Mononuclear cell (primary cell): ENCODE measurements around the gene FAM83E. TPM values are rescaled to one million over a fixed set of nuclear protein-coding genes. Genes with fewer than 3 reads are reported as not detected.

Experiments
- H3K27me3 ChIP-seq: 2 replicates; pipeline ENCODE4 v1.6.0; 2011; ENCODE audit warnings: low read length, control low read depth; ENCODE audit not compliant: insufficient read depth
- H3K4me1 ChIP-seq: 2 replicates; pipeline ENCODE4 v1.5.1; 2011; ENCODE audit warnings: mild to moderate bottlenecking, low read length, control low read depth; ENCODE audit not compliant: insufficient read depth
- H3K4me3 ChIP-seq: 2 replicates; pipeline ENCODE4 v1.5.1; 2011; ENCODE audit warnings: mild to moderate bottlenecking, low read length, moderate library complexity
- H3K9me3 ChIP-seq: 2 replicates; pipeline ENCODE4 v1.5.1; 2011; ENCODE audit warnings: low read depth, mild to moderate bottlenecking, control low read depth, low read length
- total RNA-seq: library from RNA; depleted of rRNA; stranded (reverse); fragments of >200 nt; gene quantifications from one replicate; pipeline ENCODE4 v1.2.3, GENCODE V29; 2012

Gene FAM83E
- total RNA-seq, 1 donor, result 0.73 TPM

DNA sequence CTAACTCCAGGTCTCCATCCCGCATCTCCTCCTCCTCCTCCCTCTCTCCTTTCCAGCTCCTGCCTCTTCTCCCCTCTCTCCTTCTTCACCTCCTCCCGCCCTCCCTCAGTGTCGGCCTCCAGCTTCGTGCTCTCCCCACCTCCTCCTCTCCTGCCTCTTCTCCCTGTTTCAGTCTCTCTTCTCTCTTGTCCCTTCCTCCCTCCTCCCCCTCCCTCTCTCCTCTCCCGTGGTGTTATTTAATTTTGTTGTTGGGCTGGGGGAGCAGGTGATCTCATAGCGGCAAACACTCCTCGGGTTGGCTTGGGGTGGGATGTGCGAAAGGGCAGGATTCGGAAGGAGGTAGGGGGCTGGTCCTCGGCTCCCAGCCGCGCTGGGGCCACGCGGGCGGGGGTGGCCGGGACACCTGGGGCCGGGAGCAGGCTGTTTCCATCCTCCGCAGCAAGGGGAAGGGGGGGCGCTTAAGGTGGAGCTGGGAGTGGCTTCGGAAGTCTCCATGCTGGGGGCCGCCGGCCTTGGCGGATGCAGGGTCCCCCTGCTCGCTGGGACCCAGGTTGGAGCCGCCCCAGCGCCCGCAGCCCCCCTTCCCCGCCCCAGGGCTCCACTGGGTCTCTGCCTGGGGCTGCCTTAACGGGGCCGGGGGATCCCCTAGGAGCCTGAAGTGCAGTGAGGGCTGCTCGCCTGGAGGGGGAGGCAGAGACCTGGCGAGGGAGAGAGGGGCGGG lies 31.3 kb upstream of the FAM83E start, which contains the start of gene CA11:
Gene CA11, minus strand, starts transcription at position 187 of the 721 bp plus-strand sequence. CDS start 555 bp downstream, outside the sequence.
- Histone ChIP-seq H3K27me3 (no peaks in the 10 kb centered on the region), H3K9me3 (no peaks in the 10 kb centered on the region), H3K4me1 (peaks cover 42% of the 10 kb centered on the region), H3K4me3 (peak within 1 kb of the TSS; percentile 49)

DNA sequence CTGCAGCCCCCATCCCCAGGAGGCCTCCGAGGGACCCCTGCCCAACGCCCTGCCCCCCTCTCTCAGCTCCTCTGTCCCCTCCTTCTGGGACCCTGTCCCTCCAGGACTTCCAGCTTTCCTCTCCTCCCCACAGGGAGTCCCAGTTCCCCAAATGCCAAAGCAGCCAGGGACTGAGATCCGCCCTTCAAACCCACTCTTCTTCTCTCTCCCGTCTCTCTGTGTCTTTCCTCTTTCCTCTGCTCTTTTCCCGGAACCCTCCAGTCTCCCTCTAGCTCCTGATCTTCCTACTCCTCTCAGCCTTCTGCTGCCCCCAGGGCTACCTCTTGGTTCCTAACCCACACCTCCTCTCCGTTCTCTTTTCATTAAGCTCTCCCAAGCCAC lies 30.7 kb upstream of the FAM83E start:
- Histone ChIP-seq H3K9me3 (no peaks in the 10 kb centered on the region), H3K4me3 (peak overlapping the region; percentile 49), H3K4me1 (peaks cover 42% of the 10 kb centered on the region), H3K27me3 (no peaks in the 10 kb centered on the region)

DNA sequence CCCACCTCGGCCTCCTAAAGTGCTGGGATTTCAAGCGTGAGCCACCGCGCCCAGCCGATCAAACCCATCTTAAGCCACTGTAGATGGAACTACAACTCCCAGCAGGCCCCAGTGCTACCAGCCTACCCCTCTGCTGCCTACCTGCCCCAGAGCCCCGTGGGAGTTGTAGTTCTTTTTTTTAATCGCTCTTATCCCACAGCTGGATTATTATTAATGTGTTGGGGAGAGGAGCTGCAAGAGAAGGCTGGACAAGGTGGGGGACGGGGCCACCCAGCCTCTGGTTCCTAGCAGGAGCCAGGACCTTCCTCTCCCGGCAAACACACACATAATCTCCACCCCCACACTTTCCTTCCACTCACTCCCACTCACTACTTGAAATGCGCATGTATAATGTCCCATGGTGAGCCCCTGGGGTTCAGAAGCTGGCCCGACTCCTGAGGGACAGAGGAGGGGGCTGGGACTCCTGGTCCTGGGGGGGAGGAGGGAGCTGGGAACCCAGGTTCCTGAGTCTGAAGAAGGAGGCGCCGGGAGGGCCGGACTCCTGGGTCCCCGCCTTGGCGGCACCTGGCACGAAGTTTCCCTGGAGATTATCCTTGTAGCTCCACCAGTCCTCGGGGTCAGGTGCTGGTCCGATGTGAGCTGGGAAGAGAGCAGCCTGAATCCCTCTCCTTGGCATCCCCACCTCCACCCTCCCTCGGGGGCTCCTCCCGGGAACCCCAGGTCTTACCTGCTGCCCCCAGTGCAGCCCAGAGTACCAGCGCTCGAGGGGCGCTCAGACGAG lies 30.2 kb upstream of the FAM83E start:
- no peaks in the 10 kb centered on the region for H3K27me3 ChIP-seq
- peaks cover 42% of the 10 kb centered on the region for H3K4me1 ChIP-seq
- peak overlapping the region; percentile 49 for H3K4me3 ChIP-seq
- no peaks in the 10 kb centered on the region for H3K9me3 ChIP-seq

DNA sequence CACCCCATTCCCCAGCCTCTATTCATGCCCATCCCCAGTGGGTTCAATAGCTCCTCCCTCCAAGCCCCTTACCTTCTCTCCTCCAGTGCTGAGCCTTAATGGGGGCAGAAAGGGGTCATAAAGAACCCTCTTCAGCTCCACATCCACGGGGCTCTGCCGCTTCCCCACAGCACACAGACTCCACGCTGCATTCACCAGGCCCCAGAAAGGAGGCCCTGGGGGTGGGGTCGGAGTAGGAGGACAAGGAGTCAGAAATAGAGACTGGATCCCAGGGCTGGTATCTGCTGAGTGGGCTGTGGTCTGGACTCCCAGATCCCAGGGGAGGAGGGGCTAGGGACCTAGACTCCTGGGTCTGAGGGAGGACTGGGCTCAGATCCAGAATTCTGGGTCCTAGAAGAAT lies 29.5 kb upstream of the FAM83E start:
- no peaks in the 10 kb centered on the region for H3K9me3 ChIP-seq
- H3K4me3 ChIP-seq, result no peak overlapping the region
- H3K27me3 ChIP-seq, result no peaks in the 10 kb centered on the region
- peaks cover 40% of the 10 kb centered on the region for H3K4me1 ChIP-seq

DNA sequence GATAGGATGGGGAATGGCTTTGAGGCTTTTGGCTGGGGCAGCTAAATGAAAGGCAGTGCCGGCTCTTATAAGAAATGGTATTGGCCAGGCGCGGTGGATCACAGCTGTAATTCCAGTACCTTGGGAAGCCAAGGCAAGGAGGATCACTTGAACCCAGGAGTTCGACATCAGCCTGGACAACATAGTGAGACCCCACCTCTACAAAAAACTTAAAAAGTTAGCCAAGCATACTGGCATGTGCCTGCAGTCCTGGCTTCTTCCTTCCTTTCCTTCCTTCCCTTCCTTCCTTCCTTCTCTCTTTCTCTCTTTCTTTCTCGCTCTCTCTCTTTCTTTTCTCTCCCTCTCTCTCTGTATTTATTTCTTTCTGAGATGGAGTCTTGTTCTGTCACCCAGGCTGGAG lies 28.0 kb upstream of the FAM83E start:
- Histone ChIP-seq H3K27me3 (no peaks in the 10 kb centered on the region), H3K4me1 (peaks cover 41% of the 10 kb centered on the region), H3K4me3 (no peak overlapping the region), H3K9me3 (no peaks in the 10 kb centered on the region)

DNA sequence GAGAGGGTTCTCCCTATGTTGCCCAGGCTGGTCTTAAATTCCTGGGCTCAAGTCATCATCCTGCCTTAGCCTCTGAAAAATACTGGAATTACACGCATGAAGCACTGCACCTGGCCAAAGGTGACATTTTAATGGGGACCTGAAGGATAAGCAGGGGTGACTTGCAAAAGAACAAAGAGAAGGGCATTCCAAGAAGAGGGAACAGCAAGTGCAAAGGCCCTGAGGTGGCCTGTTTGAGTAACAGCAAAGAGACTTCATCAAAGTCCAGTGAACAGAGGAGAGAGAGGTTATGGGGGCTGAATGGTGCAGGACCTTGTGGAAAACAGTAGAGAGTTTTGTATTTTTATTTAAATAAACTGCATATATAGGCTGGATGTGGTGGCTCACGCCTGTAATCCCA lies 27.0 kb upstream of the FAM83E start:
- Histone ChIP-seq H3K27me3 (no peaks in the 10 kb centered on the region), H3K4me1 (peaks cover 41% of the 10 kb centered on the region), H3K9me3 (no peaks in the 10 kb centered on the region), H3K4me3 (no peak overlapping the region)

DNA sequence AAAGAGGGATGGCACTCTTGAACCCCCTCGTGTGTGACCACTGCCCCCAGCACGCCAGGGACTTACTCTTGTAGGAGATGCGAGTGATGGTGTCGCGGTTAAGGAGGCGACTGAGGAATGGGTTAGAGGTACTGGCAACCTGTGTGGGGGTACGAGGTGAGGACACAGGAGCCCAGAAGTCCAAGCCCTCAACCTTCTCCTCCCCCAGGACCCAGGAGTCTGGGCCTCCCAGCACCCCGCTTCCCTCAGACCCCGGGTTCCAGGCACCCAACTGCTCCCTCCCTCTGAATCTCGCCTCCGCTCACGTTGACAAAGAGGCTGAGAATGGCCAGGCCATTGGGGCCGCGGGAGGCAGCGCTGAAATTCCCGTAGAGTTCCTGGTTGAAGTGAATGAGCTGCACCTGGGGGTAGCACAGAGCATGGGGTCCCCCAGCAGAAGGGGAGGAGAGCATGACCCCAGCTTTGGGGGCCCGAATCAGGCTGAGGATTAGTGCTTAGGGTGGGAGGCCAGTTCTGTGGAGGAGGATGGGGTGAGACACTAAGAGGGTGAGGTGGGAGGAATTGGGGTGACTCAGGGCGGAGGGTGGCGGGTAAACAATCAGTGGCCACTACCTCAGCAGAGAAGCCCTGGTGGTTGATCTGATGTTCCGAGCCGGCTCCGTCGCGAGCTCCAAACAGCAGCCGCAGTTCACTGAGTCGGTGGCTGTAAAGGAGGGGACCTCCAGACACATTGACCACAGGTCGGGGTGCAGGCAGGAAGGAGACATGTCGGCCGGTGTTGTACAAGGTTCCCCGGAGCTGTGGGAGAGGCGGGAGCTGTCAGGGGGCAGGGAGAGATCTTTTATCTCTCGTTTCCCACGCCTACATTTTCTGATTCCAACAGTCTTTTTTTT lies 24.9 kb upstream of the FAM83E start:
- no peaks in the 10 kb centered on the region for H3K9me3 ChIP-seq
- H3K4me3 ChIP-seq, result no peak overlapping the region
- H3K27me3 ChIP-seq, result no peaks in the 10 kb centered on the region
- H3K4me1 ChIP-seq, result peaks cover 33% of the 10 kb centered on the region

DNA sequence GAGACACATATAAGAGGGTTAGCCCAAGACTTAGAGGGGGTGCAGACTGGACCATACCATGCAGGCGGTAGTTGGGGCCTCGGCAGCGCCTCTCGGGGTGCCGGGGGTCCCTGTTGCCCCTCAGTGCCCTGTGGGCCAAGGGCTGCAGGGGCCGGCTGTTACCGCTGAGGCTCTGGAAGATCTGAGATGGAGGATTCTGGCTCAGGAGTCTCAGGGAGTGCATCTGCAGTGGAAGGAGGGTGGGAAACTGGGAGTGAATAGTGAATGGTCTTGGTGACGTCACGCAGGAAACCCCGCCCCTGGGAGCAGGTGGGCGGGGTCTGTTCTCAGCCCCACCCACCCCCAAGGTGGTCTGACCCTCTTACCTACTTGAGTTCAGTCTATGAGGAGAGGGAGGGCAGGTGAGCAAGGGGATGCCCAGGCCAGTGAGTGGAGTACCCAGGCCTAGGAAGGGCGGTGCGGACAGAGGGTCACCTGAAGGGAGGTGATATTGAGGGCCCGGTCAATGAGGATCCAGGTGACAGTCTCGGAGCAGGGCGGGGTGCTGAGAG lies 24.0 kb upstream of the FAM83E start:
- H3K9me3 ChIP-seq, result no peaks in the 10 kb centered on the region
- H3K4me3 ChIP-seq, result peak overlapping the region; percentile 78
- no peaks in the 10 kb centered on the region for H3K27me3 ChIP-seq
- peaks cover 35% of the 10 kb centered on the region for H3K4me1 ChIP-seq

DNA sequence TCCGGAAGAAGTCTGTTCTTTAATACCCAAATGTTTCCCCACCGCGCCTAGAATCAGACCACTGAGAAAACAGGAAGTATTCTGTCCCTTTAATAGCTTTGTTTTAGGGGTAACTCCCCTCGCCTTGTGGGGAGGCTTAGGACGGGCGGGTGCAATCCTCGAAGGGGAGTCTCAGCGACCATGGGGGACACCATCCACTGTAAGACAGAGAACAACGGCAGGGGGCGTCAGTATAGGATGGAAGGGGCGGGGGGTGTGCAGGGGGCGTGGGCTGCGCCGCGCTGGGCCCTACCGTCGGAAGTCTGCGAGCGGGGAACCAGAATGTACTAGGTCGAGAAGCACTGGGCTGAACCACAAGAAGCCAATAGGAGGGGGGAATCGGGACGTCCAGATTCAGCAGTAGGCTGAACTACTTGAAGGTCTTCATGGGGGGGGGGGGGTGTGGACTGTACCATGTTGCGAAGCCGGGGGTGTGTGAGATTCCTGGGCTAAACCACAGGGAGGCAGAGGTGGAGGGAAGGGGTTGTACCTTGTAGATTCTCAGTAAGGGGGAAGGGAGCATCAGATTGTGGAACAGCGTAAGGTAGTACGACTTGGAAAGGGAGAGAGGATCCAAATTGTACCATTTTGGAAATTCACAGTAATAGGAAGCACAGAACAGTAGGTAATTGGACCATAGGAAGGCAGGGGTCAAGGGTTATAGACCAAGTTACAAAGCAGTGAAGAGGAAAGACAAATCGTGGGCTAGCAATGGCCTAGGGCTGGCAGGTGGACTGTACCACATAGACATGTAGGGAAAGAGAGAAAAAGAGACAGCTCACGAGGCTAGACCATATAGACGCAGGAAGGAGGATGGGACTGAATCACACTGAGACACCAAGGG lies 23.3 kb upstream of the FAM83E start:
- peak overlapping the region; percentile 78 for H3K4me3 ChIP-seq
- peaks cover 42% of the 10 kb centered on the region for H3K4me1 ChIP-seq
- H3K9me3 ChIP-seq, result no peaks in the 10 kb centered on the region
- H3K27me3 ChIP-seq, result no peaks in the 10 kb centered on the region

DNA sequence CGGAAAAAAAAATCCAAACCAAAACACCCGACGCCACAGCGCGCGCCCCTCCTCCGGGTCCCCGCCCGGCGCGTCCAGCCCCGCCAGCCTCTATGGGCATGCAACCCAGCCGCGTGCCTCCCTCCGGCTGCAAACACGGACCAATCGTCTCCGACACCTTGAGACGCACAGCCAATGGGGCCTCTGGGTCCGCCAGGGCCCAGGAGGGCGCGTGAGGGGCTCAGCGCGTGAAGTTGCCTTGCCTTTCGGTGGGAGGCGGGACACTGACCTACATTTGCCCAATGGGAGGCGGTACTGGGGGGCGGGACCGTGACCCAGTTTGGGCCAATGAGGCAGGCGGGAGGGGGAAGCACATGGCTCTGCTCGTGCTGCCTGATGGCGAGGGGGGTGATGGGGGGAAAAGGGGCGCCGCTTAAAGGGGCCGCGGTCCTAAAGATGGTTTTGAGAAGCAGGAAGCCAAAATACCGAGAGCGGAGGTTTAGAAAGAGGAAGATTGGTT lies 22.6 kb upstream of the FAM83E start:
- Histone ChIP-seq H3K9me3 (no peaks in the 10 kb centered on the region), H3K4me1 (peaks cover 49% of the 10 kb centered on the region), H3K27me3 (no peaks in the 10 kb centered on the region), H3K4me3 (peak overlapping the region; percentile 78)

DNA sequence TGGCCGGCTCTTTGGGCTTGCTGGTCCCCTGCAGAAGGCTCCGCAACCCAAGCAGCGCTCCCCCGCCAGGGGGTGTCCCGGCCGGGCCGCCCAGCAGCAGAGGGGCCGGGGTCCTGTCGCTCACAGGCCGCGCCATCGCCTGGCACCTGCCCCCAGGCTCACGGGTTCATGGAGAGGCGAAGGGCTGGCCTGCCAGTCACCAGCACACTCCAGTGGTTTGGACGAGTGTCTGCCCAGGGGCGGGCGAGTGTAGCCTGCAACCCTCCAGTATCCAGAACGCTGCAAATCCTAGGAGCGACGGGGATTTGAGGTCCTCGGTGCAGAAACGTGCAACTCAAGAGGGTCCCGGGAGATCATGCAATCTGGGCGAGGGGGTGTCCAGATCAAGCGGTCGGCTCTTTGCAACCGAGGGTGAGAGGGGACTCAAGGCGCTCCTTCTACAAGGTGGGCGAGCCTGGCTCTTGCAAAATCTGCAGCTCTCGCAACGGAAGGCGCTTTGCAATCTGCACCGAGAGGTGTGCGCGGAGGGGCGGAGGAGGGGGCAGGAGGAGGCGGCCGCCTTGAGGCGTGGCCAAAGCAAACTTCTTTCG lies 22.1 kb upstream of the FAM83E start, which contains the start of gene DBP:
Gene DBP, minus strand, starts transcription at position 521 of the 590 bp plus-strand sequence. Its CDS starts 385 bp downstream, at position 136.
- Histone ChIP-seq H3K27me3 (no peaks in the 10 kb centered on the region), H3K9me3 (no peaks in the 10 kb centered on the region), H3K4me1 (peaks cover 51% of the 10 kb centered on the region), H3K4me3 (peak within 1 kb of the TSS; percentile 78)

DNA sequence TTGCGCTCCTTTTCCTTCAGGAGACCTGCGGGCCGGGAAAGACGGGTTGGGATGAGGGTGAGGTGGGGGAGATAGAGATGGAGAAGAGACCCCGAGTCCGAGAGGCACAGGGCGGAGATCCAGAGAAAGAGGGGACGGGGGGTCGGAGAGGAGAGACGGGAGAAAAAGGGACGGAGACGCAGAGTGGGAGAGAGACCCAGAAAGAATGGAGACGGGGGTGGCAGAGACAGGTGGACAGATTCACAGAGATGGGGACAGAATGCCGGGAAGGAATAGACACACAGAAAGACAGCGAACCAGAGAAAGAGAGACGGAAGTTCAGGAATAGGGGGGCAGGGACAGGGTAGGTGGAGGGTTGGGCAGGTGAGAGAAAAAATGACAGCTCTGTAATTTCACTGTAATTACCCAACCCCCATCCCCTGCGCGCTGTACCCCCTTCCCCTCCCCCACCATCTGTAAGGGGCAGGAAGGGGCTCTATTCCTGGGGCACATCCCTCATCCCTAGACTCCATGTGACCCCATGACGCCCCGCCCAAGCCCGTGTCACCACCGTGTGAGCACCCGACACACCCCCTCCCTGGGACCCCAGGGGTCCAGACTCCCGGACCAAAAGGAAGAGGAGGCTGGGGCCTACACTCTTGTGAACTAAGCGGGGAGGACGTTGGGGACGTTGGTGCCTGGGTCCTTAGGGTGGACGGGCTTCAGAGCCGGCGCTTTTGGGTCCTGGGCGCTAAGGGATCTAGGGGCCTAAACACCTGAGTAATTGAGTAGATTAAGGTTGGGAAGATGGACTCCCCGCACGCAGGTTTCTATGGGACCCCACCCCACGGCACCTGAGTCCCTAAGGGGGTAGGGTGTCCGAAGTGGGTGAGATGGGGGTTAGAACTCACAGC lies 21.3 kb upstream of the FAM83E start:
- Histone ChIP-seq H3K9me3 (no peaks in the 10 kb centered on the region), H3K4me3 (peak overlapping the region; percentile 78), H3K27me3 (no peaks in the 10 kb centered on the region), H3K4me1 (peaks cover 59% of the 10 kb centered on the region)
